Liver (tissue), 9 donors: Measurements from ENCODE around the gene VEPH1. TPM values are rescaled to one million over a fixed set of nuclear protein-coding genes. Genes with fewer than 3 reads are reported as not detected.

ENCODE experiments used
- DNase-seq: peaks from one replicate; pipeline ENCODE4 v3.0.0-alpha.2; 2017; ENCODE audit warnings: low spot score
- H3K27ac ChIP-seq, 2 donors: one replicate each; pipeline ENCODE4 v1.7.0; 2013; ENCODE audit warnings: inconsistent platforms in 2 of 2, low read length in 2 of 2, control low read depth in 1 of 2, low read depth in 1 of 2, mild to moderate bottlenecking in 1 of 2
- H3K27me3 ChIP-seq, 4 donors: one replicate each; pipeline versions ENCODE4 v1.6.1 to v1.7.0; 2013; ENCODE audit warnings: low read length in 3 of 4, inconsistent platforms in 1 of 4, mild to moderate bottlenecking in 1 of 4, moderate library complexity in 1 of 4; ENCODE audit not compliant: control insufficient read depth in 4 of 4, insufficient read depth in 4 of 4
- H3K36me3 ChIP-seq, 4 donors: one replicate each; pipeline versions ENCODE4 v1.6.1 to v1.7.0; 2013; ENCODE audit warnings: low read length in 3 of 4, mild to moderate bottlenecking in 3 of 4, low read depth in 1 of 4, moderate library complexity in 1 of 4; ENCODE audit not compliant: control insufficient read depth in 4 of 4, insufficient read depth in 3 of 4
- H3K4me1 ChIP-seq, 4 donors: one replicate each; pipeline versions ENCODE4 v1.6.1 to v1.7.0; 2013; ENCODE audit warnings: low read length in 3 of 4, mild to moderate bottlenecking in 3 of 4, moderate library complexity in 1 of 4; ENCODE audit not compliant: control insufficient read depth in 4 of 4, insufficient read depth in 4 of 4
- H3K4me3 ChIP-seq, 3 donors: one replicate each; pipeline versions ENCODE4 v1.6.1 to v1.7.0; 2013; ENCODE audit warnings: low read length in 3 of 3, control low read depth in 1 of 3, low read depth in 1 of 3, mild to moderate bottlenecking in 1 of 3
- H3K9ac ChIP-seq, 2 donors: one replicate each; pipeline ENCODE4 v1.7.0; 2013; ENCODE audit warnings: low read length in 2 of 2, mild to moderate bottlenecking in 2 of 2, moderate library complexity in 2 of 2, control low read depth in 1 of 2, low read depth in 1 of 2
- H3K9me3 ChIP-seq, 4 donors: one replicate each; pipeline versions ENCODE4 v1.6.1 to v1.7.0; 2013; ENCODE audit warnings: low read length in 3 of 4; ENCODE audit not compliant: control insufficient read depth in 4 of 4
- ATF3 ChIP-seq: IDR thresholded peaks from 2 replicates; pipeline ENCODE4 v1.6.1; 2016; ENCODE audit warnings: antibody characterized with exemption
- CTCF ChIP-seq: fragments of 150-350 bp; IDR thresholded peaks from 2 replicates; pipeline ENCODE4 v1.5.1; 2017; ENCODE audit warnings: improper control_type of control experiment, low read depth, low read length; ENCODE audit not compliant: missing input control
- EGR1 ChIP-seq, 2 donors: IDR thresholded peaks; 2 replicates each; pipeline ENCODE4 v1.6.1; 2016 to 2018; ENCODE audit warnings: antibody characterized with exemption in 2 of 2, low read depth in 2 of 2
- FOXA1 ChIP-seq: IDR thresholded peaks from 2 replicates; pipeline ENCODE4 v1.6.1; 2016; ENCODE audit warnings: antibody characterized with exemption
- FOXA2 ChIP-seq: IDR thresholded peaks from 2 replicates; pipeline ENCODE4 v1.6.1; 2016; ENCODE audit warnings: antibody characterized with exemption
- GABPA ChIP-seq, 2 donors: IDR thresholded peaks in 1 of 2; conservative IDR thresholded peaks in 1 of 2; 2 replicates each; pipeline ENCODE4 v1.6.1; 2016; ENCODE audit warnings: antibody characterized with exemption in 2 of 2, mild to moderate bottlenecking in 1 of 2, moderate library complexity in 1 of 2
- HNF4G ChIP-seq: IDR thresholded peaks from 2 replicates; pipeline ENCODE4 v1.6.1; 2016; ENCODE audit warnings: antibody characterized with exemption
- JUND ChIP-seq, 2 donors: IDR thresholded peaks; 2 replicates each; pipeline ENCODE4 v1.6.1; 2016; ENCODE audit warnings: antibody characterized with exemption in 2 of 2
- NR2F2 ChIP-seq: IDR thresholded peaks from 2 replicates; pipeline ENCODE4 v1.6.1; 2016; ENCODE audit warnings: antibody characterized with exemption
- REST ChIP-seq: IDR thresholded peaks from 2 replicates; pipeline ENCODE4 v1.6.1; 2016; ENCODE audit warnings: antibody characterized with exemption, mild to moderate bottlenecking
- RXRA ChIP-seq, 2 donors: IDR thresholded peaks; 2 replicates each; pipeline ENCODE4 v1.6.1; 2017 to 2018; ENCODE audit warnings: antibody characterized with exemption in 2 of 2, mild to moderate bottlenecking in 1 of 2
- SP1 ChIP-seq: IDR thresholded peaks from 2 replicates; pipeline ENCODE4 v1.6.1; 2018; ENCODE audit warnings: antibody characterized with exemption, mild to moderate bottlenecking
- TAF1 ChIP-seq: conservative IDR thresholded peaks from 2 replicates; pipeline ENCODE4 v1.6.1; 2016; ENCODE audit warnings: antibody characterized with exemption, mild to moderate bottlenecking
- YY1 ChIP-seq: IDR thresholded peaks from 2 replicates; pipeline ENCODE4 v1.6.1; 2016; ENCODE audit warnings: antibody characterized with exemption, mild to moderate bottlenecking
- ZBTB33 ChIP-seq: IDR thresholded peaks from 2 replicates; pipeline ENCODE4 v1.6.1; 2016; ENCODE audit warnings: antibody characterized with exemption
- WGBS: extraction: QIAGEN DNeasy Blood & Tissue Kit; methylation state at CpG from one replicate; pipeline ENCODE4 v1.1.7; 2013; 5-methylcytosine and 5-hydroxymethylcytosine counted together
- polyA plus RNA-seq, 2 donors: library from polyadenylated mRNA; stranded (reverse) in 1 of 2; unstranded in 1 of 2; fragments of 200-250 nt in 1 of 2; fragments of >200 nt in 1 of 2; fragmentation: Nextera tagmentation in 1 of 2; extraction: Ambion mirVana in 1 of 2; gene quantifications; one replicate each; pipeline versions ENCODE4 v1.2.1 to v1.2.3, GENCODE V29; 2013 to 2015
- total RNA-seq, 2 donors: library from RNA; depleted of rRNA; stranded (reverse); fragments of >200 nt; gene quantifications; one replicate each; pipeline ENCODE4 v1.2.3, GENCODE V29; 2014
- TF ChIP-seq, protein P1 (sequence below): IDR thresholded peaks from 2 replicates; pipeline ENCODE4 v1.6.1; 2016; ENCODE audit warnings: antibody characterized with exemption
- donor health status: healthy.
- donor health status: healthy.
- donor health status: healthy.
- donor health status: healthy.
- donor health status: healthy.

Gene VEPH1
- total and polyA plus RNA-seq, 4 donors = 0.60 to 3.3 (median 1.2) TPM

DNA sequence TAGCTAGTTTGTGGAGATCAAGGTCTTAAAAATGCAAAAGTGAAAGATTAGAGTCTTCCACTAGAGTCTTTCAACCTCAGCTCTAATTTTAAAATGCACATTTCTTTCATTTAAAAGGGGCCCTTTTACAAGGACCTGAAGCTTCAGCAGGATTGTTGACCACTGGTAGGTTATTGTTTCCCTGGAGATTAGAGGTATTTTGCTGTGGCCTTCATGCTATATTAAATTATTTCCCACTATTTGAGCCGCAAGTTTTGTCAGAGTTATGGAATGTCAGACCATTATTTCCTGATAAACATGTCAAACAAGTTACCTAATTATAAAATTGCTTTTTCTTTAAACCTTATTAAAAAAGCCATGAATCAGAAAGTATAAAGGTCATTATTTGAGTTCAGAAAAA is 240.2 kb downstream of the VEPH1 start:
- WGBS = 96% methylated on average over 1 of the region's 1 CpG
- Histone ChIP-seq H3K4me1 (no peaks in the 10 kb centered on the region), H3K27ac (no peak overlapping the region), H3K9me3 (no peaks in the 10 kb centered on the region), H3K4me3 (no peak overlapping the region), H3K9ac (no peak overlapping the region), H3K27me3 (no peaks in the 10 kb centered on the region), H3K36me3 (no peaks in the 10 kb centered on the region)
- TF ChIP-seq RXRA (IDR thresholded peaks at IDR 0.05) = no peak
- TF ChIP-seq CTCF = no peak
- no peak for TF ChIP-seq NR2F2
- no peak for TF ChIP-seq TAF1
- DNase-seq = no peak

DNA sequence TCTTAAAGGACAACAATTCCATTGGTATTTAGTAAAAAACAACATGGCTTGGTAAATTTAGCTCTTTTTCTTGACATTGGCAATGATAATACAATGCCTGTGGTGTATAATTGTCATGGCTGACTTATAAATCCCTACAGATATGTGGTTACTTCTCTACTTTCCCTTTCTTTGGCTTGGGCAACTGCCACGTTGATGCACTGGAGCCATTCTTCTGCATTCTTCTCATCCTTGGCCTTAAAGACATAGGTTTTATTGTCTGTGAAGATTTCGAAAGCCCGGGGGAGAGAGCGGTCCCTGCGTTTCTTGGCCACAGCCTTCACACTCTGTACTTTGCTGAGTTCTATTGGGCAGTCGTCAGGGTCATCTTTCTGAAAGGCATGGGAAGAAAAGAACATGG is 242.2 kb downstream of the VEPH1 start:
- Histone ChIP-seq H3K4me3 (no peak overlapping the region), H3K27ac (no peak overlapping the region), H3K9ac (no peak overlapping the region), H3K27me3 (no peaks in the 10 kb centered on the region), H3K9me3 (no peaks in the 10 kb centered on the region), H3K36me3 (no peaks in the 10 kb centered on the region), H3K4me1 (no peaks in the 10 kb centered on the region)
- no peak for TF ChIP-seq REST
- no peak for DNase-seq
- WGBS = 91% methylated on average over 6 of the region's 6 CpGs

GRCh38 chr3:157259825-157260224 is 243.4 kb downstream of the VEPH1 start:
- Histone ChIP-seq H3K4me3 (no peak overlapping the region), H3K27ac (no peak overlapping the region), H3K27me3 (no peaks in the 10 kb centered on the region), H3K9me3 (no peaks in the 10 kb centered on the region), H3K9ac (no peak overlapping the region), H3K36me3 (no peaks in the 10 kb centered on the region), H3K4me1 (no peaks in the 10 kb centered on the region)
- DNase-seq = no peak
- WGBS = 90% methylated on average over 2 of the region's 2 CpGs
- no peak for TF ChIP-seq FOXA2
- TF ChIP-seq GABPA (IDR thresholded peaks at IDR 0.05 in 1 of 2, conservative IDR thresholded peaks at IDR 0.05 in 1 of 2) = no peak
- TF ChIP-seq TAF1 = no peak
- no peak for TF ChIP-seq CTCF
- TF ChIP-seq ZBTB33 = no peak
- TF ChIP-seq JUND (IDR thresholded peaks at IDR 0.05) = no peak
- no peak for TF ChIP-seq YY1
- no peak for TF ChIP-seq NR2F2
- no peak for TF ChIP-seq FOXA1
- TF ChIP-seq, protein P1, sequence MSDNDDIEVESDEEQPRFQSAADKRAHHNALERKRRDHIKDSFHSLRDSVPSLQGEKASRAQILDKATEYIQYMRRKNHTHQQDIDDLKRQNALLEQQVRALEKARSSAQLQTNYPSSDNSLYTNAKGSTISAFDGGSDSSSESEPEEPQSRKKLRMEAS = no peak
- TF ChIP-seq EGR1 (IDR thresholded peaks at IDR 0.05; ENCODE audit: low read depth in 2 of 2) = no peak
- no peak for TF ChIP-seq HNF4G
- no peak for TF ChIP-seq SP1
- TF ChIP-seq ATF3 = no peak
